DOHH2 (cell line): ENCODE data around the gene NUDT4.

Experiments used
- H3F3A ChIP-seq: fragments of 200-600 bp; sonication (generic), shearing (Covaris generic); 2 replicates; pipeline ENCODE4 v1.6.0; 2016; ENCODE audit warnings: antibody characterized with exemption, mild to moderate bottlenecking; ENCODE audit not compliant: control insufficient read depth, insufficient read depth
- H3K27ac ChIP-seq: fragments of 200-600 bp; sonication (generic); 2 replicates; pipeline ENCODE4 v1.5.1; 2014; ENCODE audit warnings: low read depth, mild to moderate bottlenecking, low read length, moderate library complexity
- H3K27me3 ChIP-seq: fragments of 200-600 bp; sonication (generic); 2 replicates; pipeline ENCODE4 v1.6.1; 2014; ENCODE audit warnings: mild to moderate bottlenecking, low read length, mixed read lengths; ENCODE audit not compliant: control insufficient read depth
- H3K36me3 ChIP-seq: fragments of 200-600 bp; sonication (generic); 2 replicates; pipeline ENCODE4 v1.6.1; 2014; ENCODE audit warnings: mild to moderate bottlenecking, low read length, moderate library complexity, mixed read lengths; ENCODE audit not compliant: control insufficient read depth
- H3K4me1 ChIP-seq: fragments of 200-600 bp; sonication (generic); 2 replicates; pipeline ENCODE4 v1.6.1; 2014; ENCODE audit warnings: mild to moderate bottlenecking, low read length, mixed read lengths; ENCODE audit not compliant: control insufficient read depth
- H3K4me2 ChIP-seq: fragments of 200-600 bp; sonication (generic); 2 replicates; pipeline ENCODE4 v1.6.0; 2014; ENCODE audit warnings: mild to moderate bottlenecking, low read length, moderate library complexity
- H3K4me3 ChIP-seq: fragments of 200-600 bp; sonication (generic); 2 replicates; pipeline ENCODE4 v1.5.1; 2014; ENCODE audit warnings: mild to moderate bottlenecking, low read length, mixed read lengths
- H3K79me2 ChIP-seq: fragments of 200-600 bp; sonication (generic); 2 replicates; pipeline ENCODE4 v1.6.1; 2014; ENCODE audit warnings: mild to moderate bottlenecking, low read length, mixed read lengths; ENCODE audit not compliant: control insufficient read depth
- H3K9me2 ChIP-seq: fragments of 200-600 bp; sonication (generic); replicated peaks from 2 replicates; pipeline ENCODE4 v1.6.1; 2014; ENCODE audit warnings: mild to moderate bottlenecking, low read length, mixed read lengths; ENCODE audit not compliant: control insufficient read depth
- H3K9me3 ChIP-seq: fragments of 200-600 bp; sonication (generic); 2 replicates; pipeline ENCODE4 v1.6.1; 2014; ENCODE audit warnings: antibody characterized with exemption, low read length, mixed read lengths; ENCODE audit not compliant: control insufficient read depth, insufficient read depth
- H4K20me1 ChIP-seq: fragments of 200-600 bp; sonication (generic); 2 replicates; pipeline ENCODE4 v1.6.0; 2014; ENCODE audit warnings: low read depth, mild to moderate bottlenecking, antibody characterized with exemption, low read length, moderate library complexity; ENCODE audit not compliant: control insufficient read depth, insufficient read depth
- EZH2phosphoT487 ChIP-seq: fragments of 200-600 bp; sonication (generic); IDR thresholded peaks from 2 replicates; pipeline ENCODE4 v1.6.1; 2017; ENCODE audit warnings: borderline replicate concordance, mild to moderate bottlenecking, antibody characterized with exemption, low read length, moderate library complexity, mixed read lengths
- TF ChIP-seq, protein P1 (sequence below): fragments of 200-600 bp; sonication (generic); IDR thresholded peaks from one replicate; pipeline ENCODE4 v1.5.1; 2014; ENCODE audit warnings: antibody characterized with exemption, mild to moderate bottlenecking, low read depth, low read length; ENCODE audit not compliant: poor library complexity, severe bottlenecking

The NUDT4 gene

DNA sequence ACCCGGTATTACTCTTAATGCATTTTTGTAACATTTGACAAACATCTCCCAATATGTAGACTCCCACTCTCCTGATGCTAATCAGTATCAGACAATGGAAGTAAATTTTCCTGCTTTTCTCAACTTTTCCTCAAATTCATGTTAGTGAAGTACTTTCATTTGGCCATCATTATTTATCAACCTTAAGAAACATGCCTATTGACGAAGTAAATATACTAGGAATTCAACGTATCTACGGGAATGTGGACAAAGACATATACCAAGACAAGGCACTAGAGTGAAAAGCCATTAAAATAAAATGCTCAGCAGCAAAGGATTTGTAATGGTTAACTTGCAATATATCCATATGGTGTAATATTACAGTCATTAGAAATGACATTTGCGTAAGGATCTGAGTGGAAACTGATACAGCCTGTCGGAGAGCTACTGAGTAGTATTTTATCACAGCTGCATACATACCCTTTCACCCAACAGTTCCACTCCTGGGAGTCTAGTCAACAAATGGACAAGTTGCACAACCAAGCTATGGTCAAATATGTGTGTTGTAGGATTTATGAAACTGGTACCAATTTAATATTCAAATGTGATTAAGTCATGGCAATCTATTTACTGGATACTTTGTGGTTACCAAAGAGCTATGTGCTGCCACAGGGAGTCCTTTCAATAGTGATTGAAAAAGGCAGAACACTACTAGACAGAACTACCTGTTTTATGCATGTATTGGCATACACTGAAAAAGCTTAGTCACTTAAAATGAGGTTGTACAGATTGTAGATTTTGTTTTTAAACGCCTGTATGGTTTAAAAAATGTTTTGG lies 26.5 kb downstream of the NUDT4 start:
- Histone ChIP-seq H4K20me1 (peaks cover 3% of the 10 kb centered on the region; the same call in 1 of the 2 replicates), H3F3A (peaks cover 37% of the 10 kb centered on the region), H3K27me3 (no peaks in the 10 kb centered on the region), H3K4me1 (no peaks in the 10 kb centered on the region), H3K4me3 (no peak overlapping the region), H3K27ac (no peak overlapping the region), H3K9me3 (no peaks in the 10 kb centered on the region), H3K36me3 (peaks cover 32% of the 10 kb centered on the region), H3K79me2 (no peaks in the 10 kb centered on the region), H3K9me2 (no peaks in the 10 kb centered on the region), H3K4me2 (no peak overlapping the region)
- TF ChIP-seq EZH2phosphoT487 = no peak
- TF ChIP-seq, protein P1, sequence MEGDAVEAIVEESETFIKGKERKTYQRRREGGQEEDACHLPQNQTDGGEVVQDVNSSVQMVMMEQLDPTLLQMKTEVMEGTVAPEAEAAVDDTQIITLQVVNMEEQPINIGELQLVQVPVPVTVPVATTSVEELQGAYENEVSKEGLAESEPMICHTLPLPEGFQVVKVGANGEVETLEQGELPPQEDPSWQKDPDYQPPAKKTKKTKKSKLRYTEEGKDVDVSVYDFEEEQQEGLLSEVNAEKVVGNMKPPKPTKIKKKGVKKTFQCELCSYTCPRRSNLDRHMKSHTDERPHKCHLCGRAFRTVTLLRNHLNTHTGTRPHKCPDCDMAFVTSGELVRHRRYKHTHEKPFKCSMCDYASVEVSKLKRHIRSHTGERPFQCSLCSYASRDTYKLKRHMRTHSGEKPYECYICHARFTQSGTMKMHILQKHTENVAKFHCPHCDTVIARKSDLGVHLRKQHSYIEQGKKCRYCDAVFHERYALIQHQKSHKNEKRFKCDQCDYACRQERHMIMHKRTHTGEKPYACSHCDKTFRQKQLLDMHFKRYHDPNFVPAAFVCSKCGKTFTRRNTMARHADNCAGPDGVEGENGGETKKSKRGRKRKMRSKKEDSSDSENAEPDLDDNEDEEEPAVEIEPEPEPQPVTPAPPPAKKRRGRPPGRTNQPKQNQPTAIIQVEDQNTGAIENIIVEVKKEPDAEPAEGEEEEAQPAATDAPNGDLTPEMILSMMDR = no peak

DNA sequence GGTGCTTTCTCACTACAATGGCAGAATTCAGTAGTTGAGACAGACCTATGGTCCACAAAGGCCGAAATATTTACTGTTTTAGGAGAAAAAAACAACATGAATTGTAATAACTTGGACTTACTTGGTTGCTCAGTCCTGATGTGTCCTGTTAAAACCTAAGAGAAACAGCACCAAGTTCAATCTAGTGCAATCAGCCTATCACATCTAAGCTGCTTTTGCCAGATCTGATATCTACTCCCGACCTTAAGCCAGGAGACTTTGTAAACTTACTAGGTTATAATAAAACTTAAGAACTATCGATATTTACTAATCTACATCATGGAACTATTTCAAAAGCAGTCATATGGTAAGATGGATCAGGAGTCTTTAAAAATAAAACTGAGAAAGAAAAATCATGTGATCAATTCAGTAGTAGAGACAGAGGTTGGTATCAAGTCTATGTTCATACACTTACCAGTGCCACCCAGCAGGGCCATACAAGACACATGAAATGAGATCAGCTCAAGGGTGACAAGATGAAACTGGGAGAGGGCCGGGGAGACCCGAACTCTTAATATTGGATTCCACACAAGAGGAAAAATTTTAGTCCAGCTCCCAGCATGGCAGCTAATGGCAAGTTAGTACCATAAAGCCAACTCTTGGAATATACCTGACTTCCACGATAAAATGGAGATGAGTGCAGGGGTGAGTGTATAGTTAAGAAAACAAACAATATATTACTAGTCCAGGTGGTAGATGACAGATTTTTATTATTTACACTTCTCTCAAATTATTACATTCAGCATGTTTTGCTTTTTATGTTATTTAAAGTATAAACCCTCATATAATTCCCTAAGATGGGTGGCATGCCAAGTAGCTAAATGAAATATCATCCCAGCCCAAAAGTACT lies 27.5 kb downstream of the NUDT4 start:
- Histone ChIP-seq H3K79me2 (peaks cover 6% of the 10 kb centered on the region), H3K4me2 (no peak overlapping the region), H3K27ac (no peak overlapping the region), H3F3A (peaks cover 39% of the 10 kb centered on the region), H3K9me3 (no peaks in the 10 kb centered on the region), H4K20me1 (peaks cover 3% of the 10 kb centered on the region; the same call in 1 of the 2 replicates), H3K4me1 (no peaks in the 10 kb centered on the region), H3K9me2 (no peaks in the 10 kb centered on the region), H3K27me3 (no peaks in the 10 kb centered on the region), H3K36me3 (peaks cover 38% of the 10 kb centered on the region), H3K4me3 (no peak overlapping the region)
- TF ChIP-seq, protein P1 = no peak
- no peak for TF ChIP-seq EZH2phosphoT487

DNA sequence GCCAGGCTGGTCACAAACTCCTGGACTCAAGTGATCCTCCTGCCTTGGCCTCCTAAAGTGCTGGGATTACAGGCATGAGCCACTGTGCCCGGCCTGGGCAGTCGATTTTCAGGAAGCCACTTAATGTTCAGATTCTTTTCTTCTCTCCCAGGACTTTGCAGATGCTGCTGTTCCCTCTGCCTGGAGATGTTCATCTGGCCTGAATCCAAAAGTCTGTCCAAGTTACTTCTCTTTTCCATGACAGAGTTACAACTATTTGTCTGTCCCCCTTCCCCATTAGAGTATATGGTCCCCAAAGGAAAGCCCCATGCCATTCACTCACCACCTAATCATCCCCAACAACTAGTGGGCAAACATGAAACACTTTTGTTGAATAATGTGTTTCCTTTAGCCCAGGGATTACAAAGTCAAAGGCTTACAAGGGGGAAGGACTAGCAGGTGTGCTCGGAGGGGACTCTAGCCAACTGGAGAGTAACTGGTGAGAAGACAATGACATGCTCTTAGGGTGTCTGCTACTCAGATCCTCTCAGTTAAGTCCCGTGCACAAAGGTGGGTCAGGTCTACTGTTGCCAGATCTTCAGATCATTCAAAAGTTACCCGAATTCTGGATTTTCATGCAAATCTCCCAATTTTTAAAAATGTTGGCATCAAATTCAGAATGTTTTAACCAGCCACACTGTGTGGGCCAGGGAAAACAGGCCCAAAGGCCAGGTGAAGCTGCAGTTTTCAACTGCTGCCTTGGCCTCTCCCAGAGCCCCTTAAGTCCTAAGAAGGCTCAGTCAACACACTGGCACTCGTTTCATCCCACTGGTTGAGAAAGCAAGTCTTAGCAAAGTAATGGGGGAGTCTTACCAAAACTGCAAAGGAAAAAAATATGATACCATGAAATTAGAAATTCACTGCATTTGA lies 29.6 kb downstream of the NUDT4 start:
- Histone ChIP-seq H3K4me1 (no peaks in the 10 kb centered on the region), H4K20me1 (peaks cover 7% of the 10 kb centered on the region), H3K79me2 (peaks cover 27% of the 10 kb centered on the region), H3K27ac (no peak overlapping the region), H3K4me3 (no peak overlapping the region), H3K9me2 (no peaks in the 10 kb centered on the region), H3K9me3 (no peaks in the 10 kb centered on the region), H3K4me2 (no peak overlapping the region), H3F3A (peaks cover 37% of the 10 kb centered on the region), H3K27me3 (no peaks in the 10 kb centered on the region), H3K36me3 (peaks cover 57% of the 10 kb centered on the region)
- TF ChIP-seq, protein P1 = no peak
- TF ChIP-seq EZH2phosphoT487 = no peak
